T follicular helper cell (primary cell): Measurements from ENCODE around the gene HPCAL4.

Source experiments
- DNase-seq: peaks from one replicate; pipeline ENCODE4 v3.0.0-alpha.2; 2020; ENCODE audit warnings: low read depth
- total RNA-seq, 2 experiments: gene quantifications; one replicate each; lab custom pipeline; 2026; lab: John Stamatoyannopoulos, UW

The HPCAL4 gene
- total RNA-seq, result 3.5 to 180 reads per million in 2 experiments

- peak; percentile 89 for DNase-seq
These were observed at the start of gene HPCAL4 for GRCh38 chr1:39691383-39692151. HPCAL4 (minus strand) TSS chr1:39691433; CDS start chr1:39684603, 6,830 bp downstream.

- peak; percentile 84 for DNase-seq
These were observed 47.6 kb upstream of the HPCAL4 start, which contains the start of gene PPIE for GRCh38 chr1:39738622-39739366. PPIE (plus strand) TSS chr1:39738882; CDS start chr1:39738901, 19 bp downstream.

DNA sequence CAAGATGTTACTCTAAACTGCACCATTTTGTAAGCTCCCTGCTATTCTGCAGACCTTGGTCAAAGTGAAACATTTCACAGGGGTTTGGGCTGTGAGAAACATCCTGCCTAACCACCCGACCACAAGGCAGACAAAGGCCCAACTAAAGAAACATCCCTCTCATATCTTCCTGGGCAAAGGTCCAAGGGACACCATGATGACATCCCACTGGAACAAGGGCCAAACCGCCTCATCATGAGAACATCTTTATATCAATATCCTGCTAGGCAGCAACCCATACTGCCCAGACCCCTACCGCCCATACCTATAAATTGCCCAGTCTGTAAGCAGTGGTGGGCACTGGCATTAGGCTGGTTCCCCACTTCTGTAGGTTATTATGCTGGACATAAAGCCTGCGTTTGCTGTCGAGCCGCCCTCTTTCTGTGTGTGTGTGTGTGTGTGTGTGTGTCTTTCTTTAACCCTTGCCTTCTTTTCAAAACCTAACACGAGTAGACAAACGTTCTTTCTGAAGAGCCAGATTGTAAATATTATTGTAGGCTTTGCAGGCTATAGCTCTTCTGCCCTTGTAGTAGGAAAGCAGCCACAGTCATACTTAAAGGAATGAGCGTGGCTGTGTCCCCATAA is 46.4 kb upstream of the HPCAL4 start:
- DNase-seq, result no peak

- DNase-seq, result no peak
These were observed 44.5 kb upstream of the HPCAL4 start for GRCh38 chr1:39735731-39736130.

- no peak for DNase-seq
These were observed 41.9 kb upstream of the HPCAL4 start for GRCh38 chr1:39733161-39733560.

- no peak for DNase-seq
These were observed 41.5 kb upstream of the HPCAL4 start for GRCh38 chr1:39732730-39733129.

GRCh38 chr1:39729842-39730241 is 38.6 kb upstream of the HPCAL4 start:
- no peak for DNase-seq

DNA sequence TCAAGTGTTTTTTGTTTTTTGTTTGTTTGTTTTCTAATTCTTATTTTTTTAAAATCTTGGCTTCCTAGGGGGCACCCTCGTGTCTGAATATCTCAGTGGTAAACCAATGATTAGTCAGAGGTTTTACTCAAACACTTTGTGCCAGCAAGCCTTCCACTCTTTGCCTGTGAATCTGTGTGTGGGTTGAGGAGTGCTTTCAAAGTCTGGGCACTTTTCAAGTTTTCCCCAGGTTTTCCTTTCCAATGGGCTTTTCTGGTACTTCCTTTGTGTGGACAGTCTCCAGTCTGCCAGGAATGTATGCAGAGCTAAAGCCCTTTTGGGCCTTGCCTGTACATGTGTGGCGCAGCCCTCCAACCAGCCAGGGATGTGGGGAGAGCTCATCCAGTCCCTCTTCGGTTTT is 37.8 kb upstream of the HPCAL4 start:
- no peak for DNase-seq

DNA sequence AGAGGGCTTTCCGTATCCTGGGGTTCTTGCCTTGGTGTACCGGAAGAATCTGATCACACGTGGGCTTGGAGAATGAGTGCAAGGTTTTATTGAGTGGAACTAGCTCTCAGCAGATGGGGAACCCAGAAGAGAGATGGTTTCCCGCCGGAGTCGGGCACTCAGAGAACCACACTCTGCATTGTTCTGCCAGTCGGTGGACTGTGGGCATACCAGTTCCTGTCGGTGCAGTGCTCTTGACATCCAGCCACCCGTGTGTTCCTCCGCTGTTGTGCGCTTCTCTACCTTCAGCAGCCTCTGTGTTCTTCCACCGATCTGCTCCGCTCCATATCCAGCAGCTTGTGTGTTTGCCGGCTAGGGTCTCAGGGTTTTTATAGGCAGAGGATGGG is 36.7 kb upstream of the HPCAL4 start:
- no peak for DNase-seq

- DNase-seq, result no peak
These were observed 36.1 kb upstream of the HPCAL4 start for GRCh38 chr1:39727221-39727931.

GRCh38 chr1:39726600-39726999 is 35.4 kb upstream of the HPCAL4 start:
- DNase-seq, result no peak

GRCh38 chr1:39722495-39722894 is 31.3 kb upstream of the HPCAL4 start:
- DNase-seq, result no peak

DNA sequence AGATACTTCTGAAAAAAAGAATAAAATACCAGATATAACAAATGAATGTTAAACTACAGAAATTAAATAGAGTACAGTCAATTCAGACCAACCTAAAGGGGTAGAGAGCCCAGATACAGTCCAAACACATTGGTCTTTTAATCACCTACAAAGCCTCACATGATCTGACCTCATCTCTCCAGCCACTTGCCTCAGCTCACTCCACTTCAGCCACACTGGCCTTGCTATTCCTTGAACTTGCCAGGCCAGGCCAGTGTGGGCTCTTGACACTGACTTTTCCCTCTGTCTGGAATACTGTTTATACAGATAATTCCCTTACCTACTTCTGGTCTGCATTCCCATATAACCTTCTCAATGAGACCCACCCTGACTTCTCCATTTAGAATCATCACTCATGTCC is 30.4 kb upstream of the HPCAL4 start:
- DNase-seq, result no peak

- no peak for DNase-seq
These were observed 29.1 kb upstream of the HPCAL4 start for GRCh38 chr1:39720094-39720999.

DNA sequence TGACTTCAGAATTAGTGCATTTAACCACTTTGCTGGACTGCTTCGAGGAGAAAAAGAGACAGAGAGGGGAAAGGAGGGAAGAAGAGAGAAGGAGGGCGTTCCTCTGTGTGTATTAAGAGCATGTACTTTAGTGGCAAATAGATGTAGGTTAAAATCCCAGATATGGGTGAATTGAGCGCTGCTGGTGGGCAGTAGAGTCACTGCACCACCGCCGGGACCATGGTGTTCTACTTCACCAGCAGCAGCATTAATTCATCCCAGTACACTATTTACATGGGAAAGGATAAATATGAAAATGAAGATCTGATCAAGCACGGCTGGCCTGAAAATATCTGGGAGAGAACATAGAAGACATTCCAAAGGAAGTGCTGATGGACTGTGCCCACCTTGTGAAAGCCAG is 26.6 kb upstream of the HPCAL4 start:
- DNase-seq, result no peak

DNA sequence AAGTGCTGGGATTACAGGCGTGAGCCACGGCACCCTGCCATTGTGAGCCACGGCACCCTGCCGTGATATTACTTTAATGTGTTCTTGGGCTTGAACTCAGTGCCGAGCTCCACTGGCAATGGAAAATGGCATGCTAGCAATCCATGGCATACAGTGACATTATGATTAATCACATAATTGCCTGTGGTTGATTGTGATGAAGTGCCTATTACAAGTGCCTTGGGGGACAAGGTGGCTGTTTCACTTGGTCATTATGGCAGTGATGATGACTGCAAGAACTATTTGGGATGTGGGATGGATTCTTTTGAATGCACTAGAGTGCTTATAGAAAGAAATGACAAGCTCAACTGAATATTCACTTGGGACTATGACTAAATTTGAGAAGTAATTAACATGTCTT is 22.3 kb upstream of the HPCAL4 start:
- DNase-seq, result no peak

GRCh38 chr1:39711966-39712340 is 20.7 kb upstream of the HPCAL4 start:
- no peak for DNase-seq

DNA sequence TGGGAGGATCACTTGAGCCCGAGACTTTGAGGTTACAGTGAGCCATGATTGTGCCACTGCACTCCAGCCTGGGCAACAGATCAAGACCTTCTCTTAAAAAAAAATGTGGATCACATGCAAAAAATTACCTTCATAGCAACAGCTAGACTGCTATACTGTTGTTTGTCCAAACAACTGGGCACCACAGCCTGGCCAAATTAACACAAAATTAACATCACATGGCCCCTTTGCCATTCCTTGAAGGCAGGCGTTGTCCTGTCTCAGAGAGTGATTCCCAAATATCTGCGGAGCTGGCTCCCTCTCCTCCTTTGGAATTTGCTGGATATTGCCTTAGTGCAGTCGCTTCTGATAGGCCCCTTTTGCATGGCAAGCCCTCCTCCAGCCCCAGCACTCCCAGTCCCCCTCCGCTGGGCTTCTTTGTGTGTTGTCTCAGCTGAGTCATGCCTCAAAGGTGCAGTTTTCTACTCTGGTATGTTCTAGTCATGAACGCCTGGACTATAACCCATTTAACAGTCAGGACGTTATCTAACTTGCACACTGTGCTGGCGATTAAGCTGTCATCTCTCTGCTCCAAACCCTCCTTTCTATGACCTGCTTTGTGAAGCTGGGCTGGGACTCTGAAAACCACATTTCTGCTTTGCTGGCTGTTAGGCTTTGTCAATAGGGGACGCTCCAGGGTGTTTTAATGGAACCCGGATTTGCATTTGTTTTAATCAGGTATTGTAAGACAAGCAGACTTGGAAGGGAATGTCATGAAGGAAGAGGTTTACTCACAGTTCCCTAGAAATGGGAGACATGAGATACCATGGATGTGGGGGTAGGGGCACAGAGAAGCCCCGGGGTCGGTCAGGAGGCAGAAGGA is 20.1 kb upstream of the HPCAL4 start:
- no peak for DNase-seq

DNA sequence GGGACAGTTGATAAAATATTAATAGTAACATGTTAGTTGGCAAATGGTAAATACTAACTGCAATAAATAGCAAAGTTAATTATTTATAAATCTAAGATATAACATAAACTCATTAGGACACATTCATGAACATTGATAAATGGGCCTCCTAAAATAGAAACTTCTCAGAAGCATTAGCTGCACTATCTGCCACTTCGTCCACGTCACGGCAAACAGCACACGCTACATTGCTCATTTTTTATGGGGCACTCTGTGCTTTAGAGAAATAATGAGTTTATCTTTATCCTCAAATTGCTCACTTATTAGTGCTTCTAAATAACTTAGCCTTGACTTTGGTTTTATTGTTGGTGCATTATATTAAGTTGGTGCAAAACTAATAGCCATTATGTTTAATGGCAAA is 16.3 kb upstream of the HPCAL4 start:
- DNase-seq, result no peak

GRCh38 chr1:39704757-39705156 is 13.5 kb upstream of the HPCAL4 start:
- no peak for DNase-seq
